AG04450 (cell line): ENCODE measurements around the gene PTPRS. TPM values are rescaled to one million over a fixed set of nuclear protein-coding genes. Genes with fewer than 3 reads are reported as not detected.

Source experiments
- CTCF ChIA-PET: fragments of 300-600, 350-600 bp; formaldehyde crosslinking; extraction: SDS; loops from one replicate; lab custom pipeline; 2022; ENCODE audit warnings: antibody characterized with exemption, inconsistent platforms; lab: Charles Lee
- POLR2A ChIA-PET: fragments of 350-600 bp; formaldehyde crosslinking; extraction: SDS; loops from one replicate; lab custom pipeline; 2021; ENCODE audit warnings: antibody characterized with exemption, inconsistent platforms; lab: Yijun Ruan, JAX
- DNase-seq: peaks from one replicate; pipeline ENCODE4 v3.0.0-alpha.2; 2011; ENCODE audit warnings: low read depth, low spot score
- H3K27ac ChIP-seq: one replicate; pipeline ENCODE4 v1.5.1; 2012; ENCODE audit warnings: low read depth, low read length, control low read depth
- H3K27me3 ChIP-seq: one replicate; pipeline ENCODE4 v1.6.0; 2012; ENCODE audit warnings: low read length; ENCODE audit not compliant: control insufficient read depth, insufficient read depth
- H3K4me3 ChIP-seq: 2 replicates; pipeline ENCODE4 v1.5.1; 2011; ENCODE audit warnings: mild to moderate bottlenecking, low read depth, low read length, control low read depth
- H3K9me3 ChIP-seq: 2 replicates; pipeline ENCODE4 v1.5.1; 2012; ENCODE audit warnings: low read length; ENCODE audit not compliant: control insufficient read depth, insufficient read depth
- CTCF ChIP-seq: IDR thresholded peaks from 2 replicates; pipeline ENCODE4 v1.5.1; 2011; ENCODE audit warnings: low read depth, low read length, control low read depth, inconsistent platforms
- polyA plus RNA-seq: library from polyadenylated mRNA; depleted of rRNA; stranded (reverse); fragments of >200 nt; gene quantifications from 2 replicates; pipeline ENCODE4 v1.2.3, GENCODE V29; 2011

Gene PTPRS
- polyA plus RNA-seq, 1 experiment, result 26.5 TPM

- TF ChIP-seq CTCF, result no peak
- DNase-seq, result no peak
- ChIA-PET CTCF (no interaction called here), POLR2A (interaction anchor here (2.1 kb wide), 1 partner anchor 15 kb away, joined by 30 read pairs; no protein-coding TSS in a partner anchor)
- H3K27ac ChIP-seq, result no peak overlapping the region
- H3K27me3 ChIP-seq, result no peaks in the 10 kb centered on the region
- H3K9me3 ChIP-seq, result no peaks in the 10 kb centered on the region; the same call in 1 of the 2 replicates
- no peak overlapping the region for H3K4me3 ChIP-seq
Measured at GRCh38 chr19:5307655-5308054, 33.0 kb downstream of the PTPRS start.

- POLR2A ChIA-PET, result interaction anchor here (0.8 kb wide), 1 partner anchor 12 kb away, joined by 3 read pairs; no protein-coding TSS in a partner anchor
- CTCF ChIA-PET, result no interaction called here
- no peak for TF ChIP-seq CTCF
- no peaks in the 10 kb centered on the region for H3K9me3 ChIP-seq
- no peak overlapping the region for H3K27ac ChIP-seq
- DNase-seq, result no peak
- H3K27me3 ChIP-seq, result no peaks in the 10 kb centered on the region
- no peak overlapping the region for H3K4me3 ChIP-seq
Measured at GRCh38 chr19:5305163-5305562, 35.4 kb downstream of the PTPRS start.

- H3K27me3 ChIP-seq, result no peaks in the 10 kb centered on the region
- DNase-seq, result no peak
- CTCF ChIA-PET, result no interaction called here
- no peak overlapping the region for H3K4me3 ChIP-seq
- H3K27ac ChIP-seq, result no peak overlapping the region
- H3K9me3 ChIP-seq, result no peaks in the 10 kb centered on the region
- POLR2A ChIA-PET, result no interaction called here
- no peak for TF ChIP-seq CTCF
Measured at GRCh38 chr19:5304486-5304885, 36.1 kb downstream of the PTPRS start.

GRCh38 chr19:5303208-5303607, 37.4 kb downstream of the PTPRS start:
- no peak for TF ChIP-seq CTCF
- ChIA-PET POLR2A (interaction anchor here (0.7 kb wide), 1 partner anchor 76 kb away, joined by 6 read pairs; no protein-coding TSS in a partner anchor), CTCF (no interaction called here)
- no peaks in the 10 kb centered on the region for H3K27me3 ChIP-seq
- H3K4me3 ChIP-seq, result no peak overlapping the region
- DNase-seq, result no peak
- no peaks in the 10 kb centered on the region for H3K9me3 ChIP-seq
- H3K27ac ChIP-seq, result no peak overlapping the region

- POLR2A ChIA-PET, result no interaction called here
- H3K9me3 ChIP-seq, result no peaks in the 10 kb centered on the region
- no peaks in the 10 kb centered on the region for H3K27me3 ChIP-seq
- H3K27ac ChIP-seq, result no peak overlapping the region
- DNase-seq, result no peak
- CTCF ChIA-PET, result no interaction called here
- TF ChIP-seq CTCF, result no peak
- H3K4me3 ChIP-seq, result no peak overlapping the region
Measured at GRCh38 chr19:5302396-5302795, 38.2 kb downstream of the PTPRS start.
